ENCODE data around the gene TCEANC2.
"Not testable (repeated sequence)": the region's sequence is repeated elsewhere in the genome, so short reads cannot be mapped to it uniquely, and the experiment has no call there.

Gene TCEANC2

GRCh38 chr1:54012008-54012325 lies 41.4 kb upstream of the TCEANC2 start:
- H3K9me3 ChIP-seq (ENCODE audit: control insufficient read depth in 1 of 2, low read length in 2 of 2) = no peaks in the 10 kb centered on the region
- no peak overlapping the region for H3K4me3 ChIP-seq (ENCODE audit: low read depth in 1 of 2, low read length in 2 of 2)
- H3K36me3 ChIP-seq (ENCODE audit: control insufficient read depth in 1 of 2, insufficient read depth in 2 of 2, low read length in 2 of 2) = no peaks in the 10 kb centered on the region
- peaks cover 5 to 6% of the 10 kb centered on the region in 2 donors for H3K4me1 ChIP-seq (ENCODE audit: control insufficient read depth in 1 of 2, insufficient read depth in 2 of 2, low read length in 2 of 2)
- H3K27ac ChIP-seq (ENCODE audit: low read depth, low read length) = no peak overlapping the region
- H3K9ac ChIP-seq (ENCODE audit: low read depth in 1 of 2, low read length in 2 of 2) = no peak overlapping the region
- H3K27me3 ChIP-seq (ENCODE audit: control insufficient read depth in 1 of 2, insufficient read depth in 2 of 2, low read length in 2 of 2) = peaks cover 0 to 3% of the 10 kb centered on the region in 2 donors

- Histone ChIP-seq H3K9ac (ENCODE audit: low read depth in 1 of 2, low read length in 2 of 2) (no peak overlapping the region), H3K9me3 (ENCODE audit: control insufficient read depth in 1 of 2, low read length in 2 of 2) (no peaks in the 10 kb centered on the region), H3K4me3 (ENCODE audit: low read depth in 1 of 2, low read length in 2 of 2) (no peak overlapping the region), H3K27me3 (ENCODE audit: control insufficient read depth in 1 of 2, insufficient read depth in 2 of 2, low read length in 2 of 2) (peaks cover 0 to 3% of the 10 kb centered on the region in 2 donors), H3K27ac (ENCODE audit: low read depth, low read length) (no peak overlapping the region), H3K36me3 (ENCODE audit: control insufficient read depth in 1 of 2, insufficient read depth in 2 of 2, low read length in 2 of 2) (no peaks in the 10 kb centered on the region), H3K4me1 (ENCODE audit: control insufficient read depth in 1 of 2, insufficient read depth in 2 of 2, low read length in 2 of 2) (peaks cover 5 to 6% of the 10 kb centered on the region in 2 donors)
Observed at GRCh38 chr1:54012863-54013262, 40.5 kb upstream of the TCEANC2 start.

GRCh38 chr1:54013393-54014008 lies 39.9 kb upstream of the TCEANC2 start:
- Histone ChIP-seq H3K27ac (ENCODE audit: low read depth, low read length) (no peak overlapping the region), H3K9me3 (ENCODE audit: control insufficient read depth in 1 of 2, low read length in 2 of 2) (no peaks in the 10 kb centered on the region), H3K4me3 (ENCODE audit: low read depth in 1 of 2, low read length in 2 of 2) (no peak overlapping the region), H3K9ac (ENCODE audit: low read depth in 1 of 2, low read length in 2 of 2) (no peak overlapping the region), H3K4me1 (ENCODE audit: control insufficient read depth in 1 of 2, insufficient read depth in 2 of 2, low read length in 2 of 2) (peaks cover 5 to 6% of the 10 kb centered on the region in 2 donors), H3K36me3 (ENCODE audit: control insufficient read depth in 1 of 2, insufficient read depth in 2 of 2, low read length in 2 of 2) (no peaks in the 10 kb centered on the region), H3K27me3 (ENCODE audit: control insufficient read depth in 1 of 2, insufficient read depth in 2 of 2, low read length in 2 of 2) (peaks cover 0 to 3% of the 10 kb centered on the region in 2 donors)

GRCh38 chr1:54014009-54014629 lies 39.3 kb upstream of the TCEANC2 start:
- H3K27me3 ChIP-seq (ENCODE audit: control insufficient read depth in 1 of 2, insufficient read depth in 2 of 2, low read length in 2 of 2) = peaks cover 0 to 3% of the 10 kb centered on the region in 2 donors
- H3K36me3 ChIP-seq (ENCODE audit: control insufficient read depth in 1 of 2, insufficient read depth in 2 of 2, low read length in 2 of 2) = no peaks in the 10 kb centered on the region
- no peak overlapping the region for H3K27ac ChIP-seq (ENCODE audit: low read depth, low read length)
- H3K4me3 ChIP-seq (ENCODE audit: low read depth in 1 of 2, low read length in 2 of 2) = no peak overlapping the region
- no peaks in the 10 kb centered on the region for H3K9me3 ChIP-seq (ENCODE audit: control insufficient read depth in 1 of 2, low read length in 2 of 2)
- peaks cover 5 to 6% of the 10 kb centered on the region in 2 donors for H3K4me1 ChIP-seq (ENCODE audit: control insufficient read depth in 1 of 2, insufficient read depth in 2 of 2, low read length in 2 of 2)
- H3K9ac ChIP-seq (ENCODE audit: low read depth in 1 of 2, low read length in 2 of 2) = no peak overlapping the region

GRCh38 chr1:54016343-54017282 lies 36.8 kb upstream of the TCEANC2 start:
- Histone ChIP-seq H3K27me3 (ENCODE audit: control insufficient read depth in 1 of 2, insufficient read depth in 2 of 2, low read length in 2 of 2) (peaks cover 0 to 3% of the 10 kb centered on the region in 2 donors), H3K27ac (ENCODE audit: low read depth, low read length) (no peak overlapping the region), H3K9ac (ENCODE audit: low read depth in 1 of 2, low read length in 2 of 2) (no peak overlapping the region), H3K4me3 (ENCODE audit: low read depth in 1 of 2, low read length in 2 of 2) (no peak overlapping the region), H3K36me3 (ENCODE audit: control insufficient read depth in 1 of 2, insufficient read depth in 2 of 2, low read length in 2 of 2) (no peaks in the 10 kb centered on the region), H3K9me3 (ENCODE audit: control insufficient read depth in 1 of 2, low read length in 2 of 2) (no peaks in the 10 kb centered on the region), H3K4me1 (ENCODE audit: control insufficient read depth in 1 of 2, insufficient read depth in 2 of 2, low read length in 2 of 2) (peaks cover 5 to 6% of the 10 kb centered on the region in 2 donors)

- Histone ChIP-seq H3K9me3 (ENCODE audit: control insufficient read depth in 1 of 2, low read length in 2 of 2) (no peaks in the 10 kb centered on the region), H3K27ac (ENCODE audit: low read depth, low read length) (no peak within 1 kb of the TSS), H3K4me1 (ENCODE audit: control insufficient read depth in 1 of 2, insufficient read depth in 2 of 2, low read length in 2 of 2) (peaks cover 5 to 6% of the 10 kb centered on the region in 2 donors), H3K9ac (ENCODE audit: low read depth in 1 of 2, low read length in 2 of 2) (no peak within 1 kb of the TSS), H3K36me3 (ENCODE audit: control insufficient read depth in 1 of 2, insufficient read depth in 2 of 2, low read length in 2 of 2) (no peaks in the 10 kb centered on the region), H3K4me3 (ENCODE audit: low read depth in 1 of 2, low read length in 2 of 2) (no peak within 1 kb of the TSS), H3K27me3 (ENCODE audit: control insufficient read depth in 1 of 2, insufficient read depth in 2 of 2, low read length in 2 of 2) (peaks cover 0 to 1% of the 10 kb centered on the region in 2 donors)
Observed at GRCh38 chr1:54017979-54018378, 35.4 kb upstream of the TCEANC2 start, which contains the start of gene LDLRAD1. LDLRAD1 (minus strand) TSS chr1:54018186; CDS start chr1:54018112, 74 bp downstream.

GRCh38 chr1:54018635-54019034 lies 34.8 kb upstream of the TCEANC2 start:
- Histone ChIP-seq H3K36me3 (ENCODE audit: control insufficient read depth in 1 of 2, insufficient read depth in 2 of 2, low read length in 2 of 2) (no peaks in the 10 kb centered on the region), H3K9ac (ENCODE audit: low read depth in 1 of 2, low read length in 2 of 2) (no peak overlapping the region), H3K27ac (ENCODE audit: low read depth, low read length) (no peak overlapping the region), H3K9me3 (ENCODE audit: control insufficient read depth in 1 of 2, low read length in 2 of 2) (no peaks in the 10 kb centered on the region), H3K27me3 (ENCODE audit: control insufficient read depth in 1 of 2, insufficient read depth in 2 of 2, low read length in 2 of 2) (no peaks in the 10 kb centered on the region), H3K4me3 (ENCODE audit: low read depth in 1 of 2, low read length in 2 of 2) (no peak overlapping the region), H3K4me1 (ENCODE audit: control insufficient read depth in 1 of 2, insufficient read depth in 2 of 2, low read length in 2 of 2) (peaks cover 5 to 6% of the 10 kb centered on the region in 2 donors)

GRCh38 chr1:54019562-54020176 lies 33.7 kb upstream of the TCEANC2 start:
- not testable (repeated sequence) for H3K9ac ChIP-seq (ENCODE audit: low read depth in 1 of 2, low read length in 2 of 2); H3K27me3 ChIP-seq (ENCODE audit: control insufficient read depth in 1 of 2, insufficient read depth in 2 of 2, low read length in 2 of 2); H3K27ac ChIP-seq (ENCODE audit: low read depth, low read length); H3K4me1 ChIP-seq (ENCODE audit: control insufficient read depth in 1 of 2, insufficient read depth in 2 of 2, low read length in 2 of 2); H3K9me3 ChIP-seq (ENCODE audit: control insufficient read depth in 1 of 2, low read length in 2 of 2); H3K36me3 ChIP-seq (ENCODE audit: control insufficient read depth in 1 of 2, insufficient read depth in 2 of 2, low read length in 2 of 2); H3K4me3 ChIP-seq (ENCODE audit: low read depth in 1 of 2, low read length in 2 of 2)

GRCh38 chr1:54024358-54024757 lies 29.1 kb upstream of the TCEANC2 start:
- no peaks in the 10 kb centered on the region for H3K27me3 ChIP-seq (ENCODE audit: control insufficient read depth in 1 of 2, insufficient read depth in 2 of 2, low read length in 2 of 2)
- H3K27ac ChIP-seq (ENCODE audit: low read depth, low read length) = no peak overlapping the region
- no peak overlapping the region for H3K4me3 ChIP-seq (ENCODE audit: low read depth in 1 of 2, low read length in 2 of 2)
- H3K9ac ChIP-seq (ENCODE audit: low read depth in 1 of 2, low read length in 2 of 2) = no peak overlapping the region
- no peaks in the 10 kb centered on the region for H3K9me3 ChIP-seq (ENCODE audit: control insufficient read depth in 1 of 2, low read length in 2 of 2)
- H3K36me3 ChIP-seq (ENCODE audit: control insufficient read depth in 1 of 2, insufficient read depth in 2 of 2, low read length in 2 of 2) = no peaks in the 10 kb centered on the region
- peaks cover 0 to 5% of the 10 kb centered on the region in 2 donors for H3K4me1 ChIP-seq (ENCODE audit: control insufficient read depth in 1 of 2, insufficient read depth in 2 of 2, low read length in 2 of 2)

GRCh38 chr1:54024811-54025210 lies 28.6 kb upstream of the TCEANC2 start:
- H3K27me3 ChIP-seq (ENCODE audit: control insufficient read depth in 1 of 2, insufficient read depth in 2 of 2, low read length in 2 of 2); H3K27ac ChIP-seq (ENCODE audit: low read depth, low read length); H3K9me3 ChIP-seq (ENCODE audit: control insufficient read depth in 1 of 2, low read length in 2 of 2); H3K36me3 ChIP-seq (ENCODE audit: control insufficient read depth in 1 of 2, insufficient read depth in 2 of 2, low read length in 2 of 2); H3K4me1 ChIP-seq (ENCODE audit: control insufficient read depth in 1 of 2, insufficient read depth in 2 of 2, low read length in 2 of 2); H3K4me3 ChIP-seq (ENCODE audit: low read depth in 1 of 2, low read length in 2 of 2); H3K9ac ChIP-seq (ENCODE audit: low read depth in 1 of 2, low read length in 2 of 2): not testable (repeated sequence)

Data from duodenal mucosa (tissue), 2 donors.